NCI-H82 (cell line): ENCODE results near the gene GOLGA3.
"Not testable (repeated sequence)": the region's sequence is repeated elsewhere in the genome, so short reads cannot be mapped to it uniquely, and the experiment has no call there.

Source experiments
- DNase-seq: peaks from one replicate; lab custom pipeline; 2025; lab: John Stamatoyannopoulos, UW

The GOLGA3 gene

GRCh38 chr12:132847363-132848356, 19.0 kb upstream of the GOLGA3 start:
- no peak for DNase-seq

GRCh38 chr12:132844681-132845080, 16.0 kb upstream of the GOLGA3 start:
- not testable (repeated sequence) for DNase-seq

GRCh38 chr12:132842449-132843045, 13.9 kb upstream of the GOLGA3 start:
- DNase-seq: no peak

- DNase-seq: no peak
Measured at GRCh38 chr12:132841151-132841550, 12.5 kb upstream of the GOLGA3 start.

- DNase-seq: no peak
Measured at GRCh38 chr12:132840536-132840935, 11.9 kb upstream of the GOLGA3 start.

GRCh38 chr12:132839558-132840235, 11.0 kb upstream of the GOLGA3 start:
- DNase-seq: no peak

GRCh38 chr12:132838410-132839080, 9.9 kb upstream of the GOLGA3 start:
- DNase-seq: no peak

- DNase-seq: peak; percentile 65
Measured at GRCh38 chr12:132837693-132838409, 9.2 kb upstream of the GOLGA3 start.

- DNase-seq: peak; percentile 43
Measured at GRCh38 chr12:132836795-132837331, 8.2 kb upstream of the GOLGA3 start.

GRCh38 chr12:132836230-132836629, 7.6 kb upstream of the GOLGA3 start:
- not testable (repeated sequence) for DNase-seq

- DNase-seq: peak; percentile 69
Measured at GRCh38 chr12:132835076-132836025, 6.7 kb upstream of the GOLGA3 start.

- DNase-seq: no peak
Measured at GRCh38 chr12:132834181-132834711, 5.6 kb upstream of the GOLGA3 start.

GRCh38 chr12:132833341-132833740, 4.7 kb upstream of the GOLGA3 start:
- DNase-seq: no peak

- no peak for DNase-seq
Measured at GRCh38 chr12:132831771-132832170, 3.1 kb upstream of the GOLGA3 start.

- no peak for DNase-seq
Measured at GRCh38 chr12:132827763-132828703, 636 bp downstream of the GOLGA3 start.

GRCh38 chr12:132825861-132826260, 2.8 kb downstream of the GOLGA3 start:
- DNase-seq: no peak

GRCh38 chr12:132825089-132825488, 3.6 kb downstream of the GOLGA3 start:
- no peak for DNase-seq

- DNase-seq: no peak
Measured at GRCh38 chr12:132824053-132824452, 4.6 kb downstream of the GOLGA3 start.

- DNase-seq: no peak
Measured at GRCh38 chr12:132818562-132818961, 10.1 kb downstream of the GOLGA3 start.
